K562 (cell line): ENCODE measurements around the gene ZSCAN21. TPM values are rescaled to one million over a fixed set of nuclear protein-coding genes. Genes with fewer than 3 reads are reported as not detected.
A peak's percentile ranks its signal among the peaks of the same experiment; 100 is the strongest.

Source experiments
- ARID1B ChIP-seq: fragments of 450-650 bp; IDR thresholded peaks from 2 replicates; pipeline ENCODE4 v1.6.1; 2016; ENCODE audit warnings: antibody characterized with exemption, mild to moderate bottlenecking, inconsistent platforms
- BACH1 ChIP-seq: fragments of 200-800 bp; sonication (Bioruptor generic); IDR thresholded peaks from 2 replicates; pipeline ENCODE4 v1.6.1; 2016; ENCODE audit warnings: missing genetic modification characterization, missing compliant biosample characterization
- CAMTA2 ChIP-seq: fragments of 250-450 bp; sonication (Bioruptor Pico); conservative IDR thresholded peaks from 2 replicates; pipeline ENCODE4 v1.5.1; 2022
- E2F4 ChIP-seq: sonication (generic); formaldehyde crosslinking; IDR thresholded peaks from 2 replicates; pipeline ENCODE4 v1.8.0; 2022; ENCODE audit warnings: mild to moderate bottlenecking, low read depth, missing genetic modification reagents
- FIP1L1 ChIP-seq: fragments of 200-400 bp; formaldehyde crosslinking; IDR thresholded peaks from 2 replicates; pipeline ENCODE4 v1.6.1; 2018; ENCODE audit warnings: mild to moderate bottlenecking, low read depth, low read length; ENCODE audit not compliant: poor library complexity, severe bottlenecking
- FOXK1 ChIP-seq: sonication (generic); formaldehyde crosslinking; IDR thresholded peaks from 2 replicates; pipeline ENCODE4 v1.8.0; 2022; ENCODE audit warnings: missing genetic modification reagents, mild to moderate bottlenecking, borderline replicate concordance
- HMGN3 ChIP-seq: IDR thresholded peaks from 2 replicates; pipeline ENCODE4 v1.6.1; 2011; ENCODE audit warnings: borderline replicate concordance, low read depth, mild to moderate bottlenecking, mixed read lengths, low read length; ENCODE audit not compliant: insufficient read length; ENCODE audit errors: extremely low read depth
- MED1 ChIP-seq: sonication (generic); formaldehyde crosslinking; IDR thresholded peaks from 2 replicates; pipeline ENCODE4 v1.8.1; 2023; ENCODE audit warnings: missing genetic modification reagents, borderline replicate concordance
- RB1 ChIP-seq: fragments of 450-650 bp; IDR thresholded peaks from 2 replicates; pipeline ENCODE4 v1.6.1; 2017; ENCODE audit warnings: low read depth, mild to moderate bottlenecking
- RFX7 ChIP-seq: fragments of 250-450 bp; sonication (Bioruptor Pico); IDR thresholded peaks from 2 replicates; pipeline ENCODE4 v1.5.1; 2021; ENCODE audit warnings: mild to moderate bottlenecking
- SMAD3 ChIP-seq: fragments of 450-650 bp; formaldehyde crosslinking; conservative IDR thresholded peaks from 2 replicates; pipeline ENCODE4 v1.4.0; 2020; ENCODE audit warnings: mild to moderate bottlenecking
- ZMIZ1 ChIP-seq, 2 experiments: fragments of 150-350 bp in 1 of 2; IDR thresholded peaks; 2 replicates each; pipeline ENCODE4 v1.6.1; 2012 to 2016; ENCODE audit warnings: low read depth in 2 of 2, low read length in 2 of 2, mild to moderate bottlenecking in 1 of 2, moderate library complexity in 1 of 2
- polyA plus RNA-seq, 8 experiments: library from polyadenylated mRNA; depleted of rRNA in 4 of 8; stranded (reverse) in 5 of 8; unstranded in 3 of 8; fragments of >200 nt; fragmentation: Nextera tagmentation in 2 of 8; fragmentation: Illumina TruSeq in 1 of 8; extraction: Ambion mirVana in 2 of 8; extraction: Trizol in 1 of 8; gene quantifications; 2 replicates each; pipeline versions ENCODE4 v1.2.1 to v1.2.3, GENCODE V29; 2011 to 2014; ENCODE audit warnings: inconsistent platforms in 1 of 8, missing spikeins in 1 of 8
- total RNA-seq, 7 experiments: library from RNA; depleted of rRNA in 6 of 7; stranded (reverse); fragments of >200 nt in 6 of 7; fragmentation: Illumina TruSeq in 2 of 7; extraction: Trizol in 2 of 7; gene quantifications; 2 replicates each; pipeline versions ENCODE4 v1.2.1 to v1.2.3, GENCODE V29; 2011 to 2021; ENCODE audit warnings: low replicate concordance in 1 of 7

ZSCAN21 gene
- total and polyA plus RNA-seq, 9 of the 15 experiments (the other 6 are each of a cell fraction or from before 2014, with no cell fraction given) = 5.9 to 15.5 (median 13.2) TPM

GRCh38 chr7:100015232-100016214 is 34.1 kb upstream of the ZSCAN21 start, which contains the start of gene ZKSCAN1 (continued):
- TF ChIP-seq FOXK1 = no peak
- no peak for TF ChIP-seq ARID1B
- TF ChIP-seq RFX7 (CRISPR knock-in tag) = no peak
- no peak for TF ChIP-seq ZMIZ1 (IDR thresholded peaks at IDR 0.05; ENCODE audit: low read depth in 2 of 2, low read length in 2 of 2)
- TF ChIP-seq SMAD3 (CRISPR knock-in tag) = no peak; the same call in 1 of the 2 replicates
- no peak for TF ChIP-seq CAMTA2 (CRISPR knock-in tag)
- peak; percentile 64 for TF ChIP-seq HMGN3
- TF ChIP-seq E2F4 (CRISPR knock-in tag) = no peak
- no peak for TF ChIP-seq BACH1 (tag)
- TF ChIP-seq RB1 = peak; percentile 86
- TF ChIP-seq MED1 (CRISPR knock-in tag) = no peak
- TF ChIP-seq FIP1L1 = peak; percentile 56
